Neural progenitor cell (in vitro differentiated cells): ENCODE data around the gene NLGN3.

Experiments
- CTCF ChIP-seq: fragments of 200-600 bp; sonication (generic); IDR thresholded peaks from 2 replicates; pipeline ENCODE4 v1.5.1; 2017; ENCODE audit warnings: antibody characterized with exemption, mild to moderate bottlenecking
- EZH2phosphoT487 ChIP-seq: fragments of 200-600 bp; sonication (generic); IDR thresholded peaks from 2 replicates; pipeline ENCODE4 v1.6.1; 2017; ENCODE audit warnings: antibody characterized with exemption

- TF ChIP-seq EZH2phosphoT487 (no peak), CTCF (no peak)
Measured at GRCh38 chrX:71099736-71100135, 44.9 kb upstream of the NLGN3 start.
